ENCODE results near the gene TRMT112. TPM values are rescaled to one million over a fixed set of nuclear protein-coding genes. Genes with fewer than 3 reads are reported as not detected.

TRMT112 gene
- total and polyA plus RNA-seq, 2 of the 8 experiments (the other 6 are each of a cell fraction or from before 2014, with no cell fraction given), result 300 to 650 TPM

DNA sequence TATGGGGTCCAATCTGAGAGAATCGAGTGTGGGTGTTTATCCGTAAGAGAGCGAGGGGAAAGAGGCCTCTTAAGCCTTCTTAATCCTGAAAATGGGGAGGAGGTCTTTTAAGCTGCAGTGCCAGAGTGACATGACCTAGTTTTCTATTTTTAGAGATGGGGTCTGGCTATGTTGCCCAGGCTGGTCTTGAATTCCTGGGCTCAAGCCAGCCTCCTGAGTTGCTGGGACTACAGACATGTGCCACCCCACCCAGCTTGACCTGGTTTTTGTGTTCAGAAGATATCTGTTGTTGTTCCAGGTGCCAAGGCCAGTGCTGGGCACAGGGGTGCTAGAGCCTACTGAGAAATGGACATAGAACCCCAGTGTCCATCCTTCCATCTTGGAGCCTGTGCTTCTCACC, 34.3 kb downstream of the TRMT112 start (continued):
- TF ChIP-seq BRCA1 (IDR thresholded peaks at IDR 0.05; ENCODE audit: low read depth, low read length) (no peak), SRF (IDR thresholded peaks at IDR 0.05; ENCODE audit: low read depth, low read length) (no peak), SP1 (IDR thresholded peaks at IDR 0.05; ENCODE audit: low read depth, low read length) (no peak), GABPA (IDR thresholded peaks at IDR 0.05; ENCODE audit: borderline replicate concordance, insufficient read depth, low read length) (no peak), SIX5 (IDR thresholded peaks at IDR 0.05; ENCODE audit: low read depth, low read length) (no peak), NANOG (IDR thresholded peaks at IDR 0.05; ENCODE audit: insufficient read depth, low read depth, low read length, poor library complexity, severe bottlenecking) (no peak), EP300 (IDR thresholded peaks at IDR 0.05; ENCODE audit: borderline replicate concordance in 1 of 2, low read depth in 2 of 2, low read length in 2 of 2) (no peak)
